Measurements from ENCODE around the gene DDI2.

Gene DDI2

GRCh38 chr1:15703562-15703961 lies 86.3 kb downstream of the DDI2 start:
- H3K9me3 ChIP-seq (ENCODE audit: low read depth, low read length) = no peaks in the 10 kb centered on the region
- peak overlapping the region; percentile 53 for H3K9ac ChIP-seq (ENCODE audit: insufficient read length)
- H3K4me3 ChIP-seq = peak overlapping the region; percentile 27
- peak overlapping the region; percentile 79 for H3K27ac ChIP-seq
- TF ChIP-seq POLR2AphosphoS5 (IDR thresholded peaks at IDR 0.05; ENCODE audit: borderline replicate concordance, low read depth, low read length) = no peak
- no peak for TF ChIP-seq EZH2 (IDR thresholded peaks at IDR 0.05)
- TF ChIP-seq FOXP2 (optimal IDR thresholded peaks at IDR 0.05; ENCODE audit: control extremely low read depth, extremely low read length, insufficient read depth) = no peak
- no peaks in the 10 kb centered on the region for H3K36me3 ChIP-seq (ENCODE audit: insufficient read depth, low read length)
- peak; percentile 18 for DNase-seq (ENCODE audit: low read depth, low spot score)

GRCh38 chr1:15704526-15705183 lies 87.4 kb downstream of the DDI2 start:
- DNase-seq (ENCODE audit: low read depth, low spot score) = no peak
- no peak overlapping the region for H3K4me3 ChIP-seq
- no peak overlapping the region for H3K27ac ChIP-seq
- H3K9ac ChIP-seq (ENCODE audit: insufficient read length) = no peak overlapping the region
- H3K36me3 ChIP-seq (ENCODE audit: insufficient read depth, low read length) = no peaks in the 10 kb centered on the region
- TF ChIP-seq EZH2 (IDR thresholded peaks at IDR 0.05) (no peak), POLR2AphosphoS5 (IDR thresholded peaks at IDR 0.05; ENCODE audit: borderline replicate concordance, low read depth, low read length) (no peak), FOXP2 (optimal IDR thresholded peaks at IDR 0.05; ENCODE audit: control extremely low read depth, extremely low read length, insufficient read depth) (no peak)
- no peaks in the 10 kb centered on the region for H3K9me3 ChIP-seq (ENCODE audit: low read depth, low read length)

- no peak for DNase-seq (ENCODE audit: low read depth, low spot score)
- TF ChIP-seq FOXP2 (optimal IDR thresholded peaks at IDR 0.05; ENCODE audit: control extremely low read depth, extremely low read length, insufficient read depth) (no peak), EZH2 (IDR thresholded peaks at IDR 0.05) (no peak), POLR2AphosphoS5 (IDR thresholded peaks at IDR 0.05; ENCODE audit: borderline replicate concordance, low read depth, low read length) (no peak)
- no peaks in the 10 kb centered on the region for H3K36me3 ChIP-seq (ENCODE audit: insufficient read depth, low read length)
- no peak overlapping the region for H3K9ac ChIP-seq (ENCODE audit: insufficient read length)
- no peak overlapping the region for H3K4me3 ChIP-seq
- H3K27ac ChIP-seq = no peak overlapping the region
- no peaks in the 10 kb centered on the region for H3K9me3 ChIP-seq (ENCODE audit: low read depth, low read length)
Measured at GRCh38 chr1:15705184-15705566, 87.9 kb downstream of the DDI2 start.

GRCh38 chr1:15706751-15707150 lies 89.5 kb downstream of the DDI2 start:
- no peak for DNase-seq (ENCODE audit: low read depth, low spot score)
- H3K9me3 ChIP-seq (ENCODE audit: low read depth, low read length) = no peaks in the 10 kb centered on the region
- TF ChIP-seq EZH2 (IDR thresholded peaks at IDR 0.05) (no peak), FOXP2 (optimal IDR thresholded peaks at IDR 0.05; ENCODE audit: control extremely low read depth, extremely low read length, insufficient read depth) (no peak), POLR2AphosphoS5 (IDR thresholded peaks at IDR 0.05; ENCODE audit: borderline replicate concordance, low read depth, low read length) (no peak)
- H3K27ac ChIP-seq = no peak overlapping the region
- H3K4me3 ChIP-seq = no peak overlapping the region
- no peaks in the 10 kb centered on the region for H3K36me3 ChIP-seq (ENCODE audit: insufficient read depth, low read length)
- H3K9ac ChIP-seq (ENCODE audit: insufficient read length) = no peak overlapping the region

- H3K27ac ChIP-seq = no peak overlapping the region
- DNase-seq (ENCODE audit: low read depth, low spot score) = no peak
- no peak overlapping the region for H3K4me3 ChIP-seq
- no peaks in the 10 kb centered on the region for H3K9me3 ChIP-seq (ENCODE audit: low read depth, low read length)
- H3K36me3 ChIP-seq (ENCODE audit: insufficient read depth, low read length) = no peaks in the 10 kb centered on the region
- no peak overlapping the region for H3K9ac ChIP-seq (ENCODE audit: insufficient read length)
- TF ChIP-seq POLR2AphosphoS5 (IDR thresholded peaks at IDR 0.05; ENCODE audit: borderline replicate concordance, low read depth, low read length) (no peak), EZH2 (IDR thresholded peaks at IDR 0.05) (no peak), FOXP2 (optimal IDR thresholded peaks at IDR 0.05; ENCODE audit: control extremely low read depth, extremely low read length, insufficient read depth) (no peak)
Measured at GRCh38 chr1:15707239-15707925, 90.1 kb downstream of the DDI2 start.

GRCh38 chr1:15708486-15709137 lies 91.4 kb downstream of the DDI2 start:
- TF ChIP-seq EZH2 (IDR thresholded peaks at IDR 0.05) (no peak), FOXP2 (optimal IDR thresholded peaks at IDR 0.05; ENCODE audit: control extremely low read depth, extremely low read length, insufficient read depth) (no peak), POLR2AphosphoS5 (IDR thresholded peaks at IDR 0.05; ENCODE audit: borderline replicate concordance, low read depth, low read length) (no peak)
- H3K27ac ChIP-seq = no peak overlapping the region
- H3K9ac ChIP-seq (ENCODE audit: insufficient read length) = no peak overlapping the region
- DNase-seq (ENCODE audit: low read depth, low spot score) = no peak
- no peak overlapping the region for H3K4me3 ChIP-seq
- no peaks in the 10 kb centered on the region for H3K9me3 ChIP-seq (ENCODE audit: low read depth, low read length)
- H3K36me3 ChIP-seq (ENCODE audit: insufficient read depth, low read length) = no peaks in the 10 kb centered on the region

GRCh38 chr1:15709226-15709625 lies 92.0 kb downstream of the DDI2 start:
- H3K36me3 ChIP-seq (ENCODE audit: insufficient read depth, low read length) = no peaks in the 10 kb centered on the region
- no peak for TF ChIP-seq POLR2AphosphoS5 (IDR thresholded peaks at IDR 0.05; ENCODE audit: borderline replicate concordance, low read depth, low read length)
- TF ChIP-seq FOXP2 (optimal IDR thresholded peaks at IDR 0.05; ENCODE audit: control extremely low read depth, extremely low read length, insufficient read depth) = no peak
- TF ChIP-seq EZH2 (IDR thresholded peaks at IDR 0.05) = no peak

GRCh38 chr1:15712168-15712567 lies 94.9 kb downstream of the DDI2 start:
- no peak for DNase-seq (ENCODE audit: low read depth, low spot score)
- H3K27ac ChIP-seq = no peak overlapping the region
- no peak overlapping the region for H3K4me3 ChIP-seq
- peaks cover 7% of the 10 kb centered on the region; the same call in 1 of the 2 replicates for H3K36me3 ChIP-seq (ENCODE audit: insufficient read depth, low read length)
- no peak overlapping the region for H3K9ac ChIP-seq (ENCODE audit: insufficient read length)
- no peaks in the 10 kb centered on the region for H3K9me3 ChIP-seq (ENCODE audit: low read depth, low read length)
- TF ChIP-seq EZH2 (IDR thresholded peaks at IDR 0.05) = no peak
- TF ChIP-seq FOXP2 (optimal IDR thresholded peaks at IDR 0.05; ENCODE audit: control extremely low read depth, extremely low read length, insufficient read depth) = no peak
- no peak for TF ChIP-seq POLR2AphosphoS5 (IDR thresholded peaks at IDR 0.05; ENCODE audit: borderline replicate concordance, low read depth, low read length)

More at GRCh38 chr1:15709226-15709625, 92.0 kb downstream of the DDI2 start:
- no peak overlapping the region for H3K4me3 ChIP-seq
- no peaks in the 10 kb centered on the region for H3K9me3 ChIP-seq (ENCODE audit: low read depth, low read length)
- H3K27ac ChIP-seq = no peak overlapping the region
- no peak overlapping the region for H3K9ac ChIP-seq (ENCODE audit: insufficient read length)
- DNase-seq (ENCODE audit: low read depth, low spot score) = no peak

Data from SK-N-MC (cell line).